BJ (cell line): ENCODE results near the gene SGIP1. TPM values are rescaled to one million over a fixed set of nuclear protein-coding genes. Genes with fewer than 3 reads are reported as not detected.

Experiments
- CTCF ChIA-PET: fragments of 350-600 bp; formaldehyde crosslinking; extraction: SDS; loops from one replicate; lab custom pipeline; 2021; ENCODE audit warnings: antibody characterized with exemption, inconsistent platforms; lab: Yijun Ruan, JAX
- POLR2A ChIA-PET: fragments of 300-600 bp; sonication (Branson Sonifier 250); formaldehyde crosslinking; extraction: SDS; loops from one replicate; lab custom pipeline; 2021; ENCODE audit warnings: antibody characterized with exemption; lab: Charles Lee
- DNase-seq: peaks from one replicate; pipeline ENCODE4 v3.0.0-alpha.2; 2011; ENCODE audit warnings: low read depth
- H3K27me3 ChIP-seq: 2 replicates; pipeline ENCODE4 v1.6.0; 2011; ENCODE audit warnings: low read length; ENCODE audit not compliant: control insufficient read depth, insufficient read depth
- H3K36me3 ChIP-seq: 2 replicates; pipeline ENCODE4 v1.5.1; 2011; ENCODE audit warnings: low read length; ENCODE audit not compliant: control insufficient read depth, insufficient read depth
- H3K4me3 ChIP-seq: 2 replicates; pipeline ENCODE4 v1.5.1; 2011; ENCODE audit warnings: low read depth, mild to moderate bottlenecking, control low read depth, low read length
- CTCF ChIP-seq: IDR thresholded peaks from 2 replicates; pipeline ENCODE4 v1.5.1; 2011; ENCODE audit warnings: low read depth, mild to moderate bottlenecking, control low read depth, inconsistent platforms, low read length, moderate library complexity; ENCODE audit not compliant: insufficient read depth
- polyA plus RNA-seq: library from polyadenylated mRNA; depleted of rRNA; stranded (reverse); fragments of >200 nt; gene quantifications from 2 replicates; pipeline ENCODE4 v1.2.3, GENCODE V29; 2011

The SGIP1 gene
- polyA plus RNA-seq, 1 experiment, result 49.4 TPM

GRCh38 chr1:66684353-66684752 lies 150.4 kb downstream of the SGIP1 start:
- Histone ChIP-seq H3K27me3 (no peaks in the 10 kb centered on the region), H3K36me3 (peaks cover 2% of the 10 kb centered on the region; the same call in 1 of the 2 replicates), H3K4me3 (no peak overlapping the region)
- TF ChIP-seq CTCF, result no peak
- POLR2A ChIA-PET, result no interaction called here
- CTCF ChIA-PET, result no interaction called here
- no peak for DNase-seq

- DNase-seq, result no peak
- Histone ChIP-seq H3K27me3 (no peaks in the 10 kb centered on the region), H3K36me3 (peaks cover 2% of the 10 kb centered on the region; the same call in 1 of the 2 replicates), H3K4me3 (no peak overlapping the region)
- CTCF ChIA-PET, result no interaction called here
- POLR2A ChIA-PET, result no interaction called here
- TF ChIP-seq CTCF, result no peak
Observed at GRCh38 chr1:66685265-66685664, 151.3 kb downstream of the SGIP1 start.

GRCh38 chr1:66685670-66686069 lies 151.7 kb downstream of the SGIP1 start:
- ChIA-PET POLR2A (no interaction called here), CTCF (interaction anchor here (1.2 kb wide), 1 partner anchor 40 kb away, joined by 3 read pairs; no protein-coding TSS in a partner anchor)
- TF ChIP-seq CTCF, result no peak
- DNase-seq, result no peak
- Histone ChIP-seq H3K27me3 (no peaks in the 10 kb centered on the region), H3K4me3 (no peak overlapping the region), H3K36me3 (peaks cover 2% of the 10 kb centered on the region; the same call in 1 of the 2 replicates)

- H3K36me3 ChIP-seq, result peaks cover 2% of the 10 kb centered on the region
- CTCF ChIA-PET, result interaction anchor here (1.2 kb wide), 1 partner anchor 39 kb away, joined by 3 read pairs; no protein-coding TSS in a partner anchor
Observed at GRCh38 chr1:66686406-66686805, 152.5 kb downstream of the SGIP1 start.

GRCh38 chr1:66687358-66687757 lies 153.4 kb downstream of the SGIP1 start:
- no peak for DNase-seq
- Histone ChIP-seq H3K27me3 (no peaks in the 10 kb centered on the region), H3K4me3 (no peak overlapping the region), H3K36me3 (peaks cover 2% of the 10 kb centered on the region)
- TF ChIP-seq CTCF, result no peak
- ChIA-PET POLR2A (no interaction called here), CTCF (no interaction called here)

More at GRCh38 chr1:66686406-66686805, 152.5 kb downstream of the SGIP1 start:
- Histone ChIP-seq H3K4me3 (no peak overlapping the region), H3K27me3 (no peaks in the 10 kb centered on the region)
- no peak for TF ChIP-seq CTCF
- DNase-seq, result no peak
- POLR2A ChIA-PET, result no interaction called here
